Renal cortical epithelial cell (primary cell): ENCODE results near the gene CDKL5. TPM values are rescaled to one million over a fixed set of nuclear protein-coding genes. Genes with fewer than 3 reads are reported as not detected.

Experiments
- DNase-seq: peaks from one replicate; pipeline ENCODE4 v3.0.0-alpha.2; 2011; ENCODE audit warnings: low read depth
- total RNA-seq: library from RNA; depleted of rRNA; stranded (reverse); fragments of >200 nt; gene quantifications from 2 replicates; pipeline ENCODE4 v1.2.3, GENCODE V29; 2014

The CDKL5 gene
- total RNA-seq, 1 donor from 2014 or later = 9.3 TPM

- DNase-seq = no peak
Observed at GRCh38 chrX:18457000-18457399, 31.6 kb downstream of the CDKL5 start.

- DNase-seq = no peak
Observed at GRCh38 chrX:18461431-18461830, 36.0 kb downstream of the CDKL5 start.

GRCh38 chrX:18464499-18464898 lies 39.1 kb downstream of the CDKL5 start:
- DNase-seq = no peak

- no peak for DNase-seq
Observed at GRCh38 chrX:18465051-18465450, 39.6 kb downstream of the CDKL5 start.

GRCh38 chrX:18468599-18468998 lies 43.2 kb downstream of the CDKL5 start:
- no peak for DNase-seq

GRCh38 chrX:18471296-18471695 lies 45.9 kb downstream of the CDKL5 start:
- DNase-seq = no peak

GRCh38 chrX:18490806-18491555 lies 65.6 kb downstream of the CDKL5 start:
- no peak for DNase-seq

GRCh38 chrX:18491587-18492340 lies 66.4 kb downstream of the CDKL5 start:
- no peak for DNase-seq

- peak; percentile 7 for DNase-seq
Observed at GRCh38 chrX:18534949-18535348, 109.5 kb downstream of the CDKL5 start.

- no peak for DNase-seq
Observed at GRCh38 chrX:18537068-18537467, 111.7 kb downstream of the CDKL5 start.

- no peak for DNase-seq
Observed at GRCh38 chrX:18537524-18537923, 112.1 kb downstream of the CDKL5 start.

GRCh38 chrX:18542131-18542530 lies 116.7 kb downstream of the CDKL5 start:
- no peak for DNase-seq

GRCh38 chrX:18542905-18543304 lies 117.5 kb downstream of the CDKL5 start:
- no peak for DNase-seq

GRCh38 chrX:18543738-18544137 lies 118.3 kb downstream of the CDKL5 start:
- no peak for DNase-seq

GRCh38 chrX:18545771-18546170 lies 120.4 kb downstream of the CDKL5 start:
- no peak for DNase-seq

- no peak for DNase-seq
Observed at GRCh38 chrX:18548996-18549395, 123.6 kb downstream of the CDKL5 start.

GRCh38 chrX:18549643-18550042 lies 124.2 kb downstream of the CDKL5 start:
- DNase-seq = peak; percentile 63

- DNase-seq = no peak
Observed at GRCh38 chrX:18557879-18558278, 132.5 kb downstream of the CDKL5 start.

- DNase-seq = no peak
Observed at GRCh38 chrX:18558799-18559198, 133.4 kb downstream of the CDKL5 start.

- no peak for DNase-seq
Observed at GRCh38 chrX:18561020-18561419, 135.6 kb downstream of the CDKL5 start.

GRCh38 chrX:18565727-18566126 lies 140.3 kb downstream of the CDKL5 start:
- DNase-seq = no peak

GRCh38 chrX:18566748-18567147 lies 141.3 kb downstream of the CDKL5 start:
- no peak for DNase-seq

- DNase-seq = no peak
Observed at GRCh38 chrX:18573556-18573955, 148.1 kb downstream of the CDKL5 start.
